Activated T-cell treated with anti-CD3 and anti-CD28 coated beads, Interleukin-2, amount 50 U/mL, for 48 hours (primary cell): ENCODE measurements around the gene TP73.
A peak's percentile ranks its signal among the peaks of the same experiment; 100 is the strongest.

Experiments used
- DNase-seq, 2 experiments: peaks; one replicate each; pipeline ENCODE4 v3.0.0-alpha.2; 2020

The TP73 gene

GRCh38 chr1:3651930-3652547 lies at the start of gene TP73:
TP73 (plus strand) TSS chr1:3652516; CDS start chr1:3682366, 29,850 bp downstream.
- DNase-seq, result peak; percentile 34 to 39

- DNase-seq, result no peak
Measured at GRCh38 chr1:3603156-3603555, 49.2 kb upstream of the TP73 start.

DNA sequence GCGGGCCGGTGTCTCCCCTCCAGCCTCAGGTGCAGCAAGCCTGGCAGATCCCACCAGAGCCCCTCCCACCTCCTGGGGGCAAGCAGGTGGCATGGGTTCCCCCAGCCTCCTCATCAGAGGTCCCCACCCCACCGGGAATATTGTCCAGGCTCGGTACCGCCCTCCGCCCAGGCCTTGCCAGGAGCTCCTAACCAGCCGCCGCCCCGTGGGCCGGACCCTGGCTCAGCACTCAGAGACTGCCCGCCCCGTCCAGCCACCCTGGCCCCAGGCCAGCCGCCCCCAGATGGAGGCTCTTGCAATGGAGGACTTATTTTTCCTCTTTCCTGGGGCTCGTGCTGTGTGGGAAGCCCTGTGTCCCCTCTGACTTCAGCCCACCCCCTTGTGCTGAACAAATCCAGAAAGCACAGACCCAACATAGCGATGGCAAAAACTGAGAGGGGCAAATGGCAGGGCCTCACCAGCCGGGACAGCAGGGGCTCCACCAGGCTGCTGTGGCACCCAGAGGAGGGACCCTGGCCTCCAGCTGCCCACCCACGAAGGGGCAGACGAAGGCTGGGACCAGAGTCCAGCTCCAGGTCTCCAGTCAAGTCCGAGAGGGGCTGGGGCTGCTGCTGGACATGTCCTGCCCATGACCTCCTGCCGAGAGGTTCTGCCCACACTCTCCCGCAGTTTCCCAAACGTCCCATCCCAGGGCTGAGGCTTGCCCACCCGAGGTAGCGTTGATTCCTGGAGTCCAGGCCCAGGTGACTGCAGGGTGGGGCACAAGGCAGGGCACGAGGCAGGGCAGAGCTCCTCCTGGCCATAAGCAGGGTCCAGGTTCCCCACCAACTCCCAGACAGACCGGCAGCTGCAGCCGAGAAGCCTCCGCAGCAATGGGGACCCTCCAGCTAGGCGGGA lies 48.5 kb upstream of the TP73 start:
- no peak for DNase-seq

- no peak for DNase-seq
Measured at GRCh38 chr1:3604468-3604974, 47.8 kb upstream of the TP73 start.

DNA sequence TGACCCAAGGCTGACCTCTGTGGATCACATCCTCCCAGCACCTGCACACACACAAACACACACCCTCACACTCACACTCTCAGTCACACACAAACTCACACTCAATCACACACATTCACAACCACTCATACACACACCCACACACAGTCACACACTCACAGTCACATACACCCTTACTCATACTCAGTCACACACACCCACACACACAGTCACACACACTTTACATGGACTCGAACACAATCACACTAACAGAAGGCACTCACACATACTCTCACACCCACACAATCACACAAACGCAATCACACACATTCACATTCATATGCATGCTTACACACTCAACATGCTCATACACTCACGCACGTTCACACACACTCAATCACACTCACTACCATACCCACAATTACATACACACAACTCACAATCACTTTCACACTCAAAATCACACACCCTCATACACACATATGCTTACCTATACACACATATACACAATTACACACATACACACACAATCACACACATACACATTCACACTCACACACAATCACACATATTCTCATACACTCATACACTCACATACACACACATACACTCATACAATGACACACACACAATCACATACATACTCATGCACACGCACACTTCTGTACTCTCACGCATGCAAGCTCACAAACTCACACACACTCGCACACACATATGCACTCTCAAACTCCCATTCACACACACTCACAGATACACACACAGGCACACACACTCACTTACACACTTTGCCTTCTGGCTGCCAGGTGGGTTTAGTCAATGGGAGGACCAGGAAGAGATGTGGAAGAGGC lies 47.1 kb upstream of the TP73 start:
- no peak for DNase-seq

DNA sequence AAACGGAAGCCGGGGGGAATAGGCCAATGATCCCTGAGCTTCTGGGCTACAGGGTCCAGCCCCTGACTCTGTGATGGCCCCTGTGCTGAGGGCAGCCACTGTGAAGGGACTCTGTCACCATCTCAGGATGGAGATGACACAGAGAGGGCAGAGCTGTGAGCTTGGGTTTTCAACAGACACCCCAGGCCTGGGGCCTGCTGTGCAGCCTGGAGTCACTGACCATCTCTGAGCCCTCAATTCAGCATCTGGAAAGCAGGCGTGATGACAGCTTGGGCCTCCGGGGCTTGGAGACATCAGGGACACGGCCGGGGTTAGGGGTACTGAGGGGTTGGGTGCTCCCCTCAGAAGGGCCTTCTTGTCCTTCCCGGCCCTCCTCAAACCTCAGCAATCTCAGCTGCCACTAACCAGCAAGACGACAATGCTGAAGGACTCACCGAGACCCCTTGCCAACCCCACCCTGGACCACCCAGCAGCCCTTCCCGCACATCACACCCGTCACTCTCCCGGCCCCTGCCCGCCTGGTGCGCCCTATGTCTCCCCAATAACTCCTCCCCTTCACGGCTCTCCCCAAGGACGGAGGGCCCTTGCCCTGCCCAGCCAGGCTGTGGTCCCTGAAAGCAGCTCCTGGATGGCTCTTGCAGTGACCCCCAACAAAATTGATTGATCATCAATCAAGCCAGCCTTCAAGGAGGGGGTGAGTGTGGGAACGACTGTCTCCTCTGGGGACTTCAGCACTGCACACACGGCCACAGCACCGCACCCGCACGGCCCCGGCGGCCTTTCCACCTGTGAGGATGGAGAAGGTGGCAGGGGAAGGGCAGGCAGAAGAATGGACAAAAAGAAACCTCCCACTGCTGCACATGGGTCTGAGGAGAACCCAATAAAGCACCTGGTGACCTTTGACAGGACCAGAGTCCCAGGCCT lies 45.3 kb upstream of the TP73 start:
- DNase-seq, result no peak

- no peak for DNase-seq
Measured at GRCh38 chr1:3607703-3608065, 44.6 kb upstream of the TP73 start.

DNA sequence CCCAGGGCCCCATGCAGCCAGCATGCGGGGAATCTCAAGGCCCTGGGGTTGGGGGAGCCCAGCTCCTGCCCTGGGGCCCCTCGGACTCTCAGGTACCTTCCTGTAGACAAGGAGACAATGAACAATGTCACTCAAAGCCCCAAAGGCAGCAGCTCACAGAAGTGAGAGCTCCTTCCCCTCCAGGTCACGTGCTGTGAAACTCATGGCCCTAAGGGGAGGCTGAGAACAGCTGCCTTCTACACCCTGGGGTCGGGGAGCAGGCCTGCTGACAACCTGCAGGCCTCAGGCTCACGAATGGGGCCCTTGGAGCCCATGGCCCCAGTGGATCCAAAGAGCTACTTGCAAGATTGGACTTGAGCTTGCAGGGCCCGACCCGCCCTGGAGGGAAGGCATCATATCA lies 44.2 kb upstream of the TP73 start:
- no peak for DNase-seq

DNA sequence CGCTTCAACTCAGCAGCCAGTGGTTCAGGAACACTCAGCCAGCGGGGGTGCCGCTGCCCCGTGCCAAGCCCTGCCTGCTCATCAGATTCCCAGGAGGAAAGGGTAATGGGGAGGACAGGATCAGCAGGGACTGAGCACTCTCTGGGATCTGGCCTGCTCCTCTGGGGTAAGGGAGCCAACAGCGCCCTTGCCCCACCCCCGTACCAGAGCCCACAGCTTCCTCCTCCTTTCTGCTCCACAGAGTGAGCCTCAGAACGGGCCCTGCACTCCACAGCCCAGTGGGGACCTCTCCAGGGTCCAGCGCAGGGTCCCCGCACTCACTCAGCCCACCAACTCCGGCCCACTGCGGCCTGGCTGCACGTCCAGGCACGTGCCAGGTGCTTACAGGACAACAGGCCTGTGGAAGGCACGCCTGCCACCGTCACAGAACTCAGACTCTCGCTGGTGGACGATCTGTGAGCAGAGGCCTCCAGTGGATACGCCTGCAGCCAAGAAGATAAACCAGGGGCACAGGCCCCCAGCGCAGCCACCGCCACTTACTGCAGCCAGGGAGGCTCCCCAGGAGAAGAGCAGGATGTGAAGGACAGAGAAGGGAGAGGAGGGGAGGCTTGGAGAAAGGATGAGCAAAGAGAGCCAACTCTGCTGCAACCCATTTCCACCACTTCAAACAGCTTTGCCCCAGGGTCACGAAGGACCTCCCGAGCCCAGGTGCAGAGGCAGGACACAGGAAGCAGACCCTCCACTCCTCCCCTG lies 43.1 kb upstream of the TP73 start:
- no peak for DNase-seq

DNA sequence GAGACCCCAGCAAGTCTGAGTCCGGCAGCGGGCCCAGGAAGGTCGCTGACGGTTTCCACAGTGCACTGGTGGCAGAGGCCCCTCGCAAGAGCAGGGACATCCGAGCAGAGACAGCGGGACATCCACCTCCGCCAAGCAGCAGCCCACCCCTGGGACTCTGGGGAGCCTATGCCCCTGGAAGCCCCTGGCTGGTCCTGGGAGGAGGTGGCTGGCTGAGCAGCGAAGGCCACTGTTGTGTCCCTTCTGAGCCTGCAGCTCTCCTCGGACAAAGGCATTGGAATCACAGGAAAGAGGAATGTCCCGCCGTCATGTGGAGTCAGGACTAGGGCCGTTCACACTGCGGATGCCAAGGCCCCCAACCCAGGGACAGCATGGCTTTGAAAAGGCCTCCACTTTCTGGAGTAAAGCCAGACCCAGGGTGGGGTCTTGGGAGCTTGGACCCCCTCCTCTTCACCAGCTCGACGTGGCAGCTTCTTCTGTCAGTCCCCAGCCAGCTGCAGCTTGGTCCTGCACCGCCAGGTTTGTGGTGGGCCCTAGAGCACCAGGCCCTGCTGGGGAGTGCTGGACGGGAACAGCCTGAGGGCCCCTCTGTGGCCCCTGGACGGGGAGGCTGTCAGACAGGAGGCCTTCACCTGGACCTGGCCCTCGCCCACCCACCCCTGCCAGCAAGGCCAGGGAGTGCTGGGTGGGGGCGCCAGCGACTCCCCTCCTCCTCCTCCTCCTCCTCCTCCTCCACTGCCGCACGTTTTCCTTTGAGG lies 42.4 kb upstream of the TP73 start:
- DNase-seq, result no peak

DNA sequence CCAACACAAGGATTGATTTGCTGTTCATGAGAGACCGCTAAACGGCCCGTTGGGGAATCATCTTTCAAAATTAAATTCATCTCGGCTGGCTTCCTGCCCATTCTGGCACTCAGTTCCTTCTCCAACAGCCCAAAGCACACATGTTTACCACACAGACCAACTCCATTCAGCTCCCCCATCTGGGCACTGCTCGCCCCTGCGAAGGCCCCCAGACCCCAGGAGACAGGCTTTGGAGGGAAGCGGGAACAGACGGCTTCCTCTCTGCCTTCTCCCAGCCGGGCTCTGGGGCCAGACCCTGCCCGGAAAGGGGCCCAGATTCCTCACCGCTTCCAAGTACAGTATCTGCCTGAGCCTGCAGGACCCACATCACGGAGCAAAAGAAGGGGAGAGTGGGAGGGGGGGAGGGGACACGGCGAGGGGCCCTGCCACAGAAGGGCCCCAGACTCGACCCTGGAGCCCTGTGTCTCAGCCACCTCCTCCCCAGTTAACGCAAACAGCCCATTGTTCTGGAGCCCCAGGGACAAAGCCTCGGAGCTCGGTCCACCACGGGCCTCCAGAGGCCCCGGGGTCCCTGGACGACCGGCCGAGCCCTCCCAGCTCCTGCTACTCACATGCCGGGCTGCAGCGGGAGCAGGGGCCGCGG lies 41.7 kb upstream of the TP73 start:
- DNase-seq, result no peak

- DNase-seq, result peak; percentile 67 to 72
Measured at GRCh38 chr1:3611170-3612019, 40.9 kb upstream of the TP73 start, which contains the start of gene MEGF6. MEGF6 (minus strand) TSS chr1:3611508; CDS start chr1:3611268, 240 bp downstream.

DNA sequence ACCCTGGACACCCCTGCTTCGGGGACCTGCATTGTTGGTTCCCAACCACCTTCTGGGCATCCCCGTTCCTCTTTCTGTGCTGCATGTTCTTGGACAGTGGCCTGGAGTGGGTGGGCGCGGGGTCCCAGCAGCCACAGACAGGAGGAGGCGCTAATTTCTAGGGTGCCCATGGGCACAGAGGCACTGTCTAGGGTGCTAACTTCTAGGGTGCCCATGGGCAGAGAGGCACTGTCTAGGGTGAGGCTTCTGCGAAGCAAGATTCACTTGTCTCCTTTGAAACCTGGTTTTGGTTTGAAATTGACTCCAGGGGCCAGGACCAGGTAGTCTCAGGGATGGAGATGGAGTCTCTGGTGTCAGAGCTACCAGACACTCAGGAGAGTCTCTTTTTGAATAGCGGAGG lies 40.2 kb upstream of the TP73 start:
- DNase-seq, result no peak

DNA sequence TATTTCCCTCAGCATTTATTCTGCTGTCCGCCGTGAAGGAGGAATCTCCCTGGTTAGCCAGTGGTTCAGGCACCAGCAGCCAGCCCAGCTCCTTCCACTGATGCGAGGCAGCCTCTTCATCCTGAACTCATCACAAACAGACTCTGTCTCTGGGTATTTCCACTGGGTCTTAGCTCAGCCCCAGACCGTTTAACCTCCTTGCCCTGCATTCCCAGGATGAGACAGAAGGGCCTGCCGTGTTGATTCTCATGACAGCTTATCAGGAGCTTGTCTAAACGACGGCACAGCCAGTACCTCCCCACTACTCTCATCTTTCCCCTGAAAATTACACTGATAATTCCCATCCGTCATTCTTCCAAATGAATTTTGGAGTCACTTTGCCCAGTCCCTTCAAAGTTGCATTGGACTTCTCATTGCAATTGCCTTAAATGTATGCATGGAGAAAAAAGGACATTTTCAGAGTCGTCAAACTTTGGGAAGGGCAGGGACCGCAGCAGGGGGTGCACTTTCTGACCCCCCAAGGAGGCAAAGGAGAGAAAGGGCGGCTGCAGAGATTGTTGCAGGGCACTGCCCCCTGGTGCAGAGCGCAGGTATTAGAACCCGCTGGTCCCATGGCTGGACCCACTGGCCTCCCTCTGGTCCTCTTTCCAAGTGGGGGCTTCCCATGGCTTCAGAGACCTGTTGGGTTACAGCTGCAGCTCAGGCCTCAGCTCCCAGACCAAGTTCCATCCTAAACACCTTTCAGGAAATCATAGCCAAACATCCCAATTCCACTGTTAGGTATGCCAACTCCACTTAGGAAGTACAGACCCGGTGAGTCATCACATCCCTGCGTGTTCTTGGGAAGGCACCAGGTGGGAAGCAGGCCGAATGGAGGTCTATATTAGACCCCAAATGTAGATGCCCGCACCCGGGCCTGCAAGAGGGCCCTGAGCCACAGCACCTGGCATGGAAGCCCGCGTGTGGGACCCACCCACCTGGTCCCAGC lies 37.3 kb upstream of the TP73 start:
- no peak for DNase-seq

GRCh38 chr1:3616861-3617260 lies 35.5 kb upstream of the TP73 start:
- DNase-seq, result no peak

DNA sequence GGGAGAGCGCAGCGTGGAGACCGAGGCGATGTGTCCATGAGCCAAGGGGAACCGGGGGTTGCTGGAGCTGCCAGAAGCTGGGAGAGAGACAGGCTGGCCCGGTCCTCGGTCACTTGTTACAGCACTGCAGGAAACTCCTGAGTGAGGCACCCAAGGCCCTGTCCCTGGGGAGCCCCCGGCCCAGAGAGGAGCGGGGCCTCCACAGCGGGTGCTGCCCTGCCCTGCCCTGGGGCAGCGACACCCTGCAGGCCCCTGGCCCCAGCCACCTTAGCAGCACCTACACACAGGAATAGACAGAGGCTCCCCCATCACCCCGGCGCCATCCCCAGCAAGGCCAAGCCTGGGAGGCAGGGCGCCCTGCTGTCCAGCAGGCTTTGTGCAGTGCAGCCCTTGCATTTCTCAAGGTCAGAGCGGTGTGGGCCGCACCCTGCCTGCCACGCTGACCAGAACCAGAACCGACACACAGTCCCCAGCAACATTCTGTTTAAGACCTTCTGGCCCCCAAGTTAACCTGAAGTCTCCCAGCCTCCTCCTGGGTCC lies 34.4 kb upstream of the TP73 start:
- no peak for DNase-seq

GRCh38 chr1:3618531-3618880 lies 33.8 kb upstream of the TP73 start:
- no peak for DNase-seq
